ENCODE data around the gene NSUN6. TPM values are rescaled to one million over a fixed set of nuclear protein-coding genes. Genes with fewer than 3 reads are reported as not detected.
A peak's percentile ranks its signal among the peaks of the same experiment; 100 is the strongest.

The NSUN6 gene
- total and polyA plus RNA-seq, 4 donors, result 16.3 to 47.6 (median 25.0) TPM

- Histone ChIP-seq H3K27ac (ENCODE audit: low read depth in 1 of 2, low read length in 2 of 2) (peak overlapping the region; percentile 99 to 100), H3K9ac (ENCODE audit: low read depth in 1 of 2, low read length in 2 of 2) (peak overlapping the region; percentile 91 to 99), H3K36me3 (ENCODE audit: control insufficient read depth in 4 of 4, insufficient read depth in 3 of 4, low read depth in 1 of 4, low read length in 3 of 4) (no peaks in the 10 kb centered on the region), H3K4me1 (ENCODE audit: control insufficient read depth in 4 of 4, insufficient read depth in 4 of 4, low read length in 3 of 4) (peaks cover 13 to 31% (median 16%) of the 10 kb centered on the region in 4 donors), H3K9me3 (ENCODE audit: control insufficient read depth in 4 of 4, low read length in 3 of 4) (no peaks in the 10 kb centered on the region), H3K27me3 (ENCODE audit: control insufficient read depth in 4 of 4, insufficient read depth in 4 of 4, low read length in 3 of 4) (no peaks in the 10 kb centered on the region), H3K4me3 (ENCODE audit: low read depth in 1 of 3, low read length in 3 of 3) (peak overlapping the region; percentile 83 to 99 (median 89))
- no peak for DNase-seq (ENCODE audit: low spot score)
- WGBS, result under 1% methylated on average over 23 of the region's 23 CpGs
- TF ChIP-seq FOXA1 (IDR thresholded peaks at IDR 0.05), result no peak
- TF ChIP-seq GABPA (IDR thresholded peaks at IDR 0.05 in 1 of 2, conservative IDR thresholded peaks at IDR 0.05 in 1 of 2), result peak in 1 of 2 donors; percentile 17
- no peak for TF ChIP-seq EGR1 (IDR thresholded peaks at IDR 0.05; ENCODE audit: low read depth in 2 of 2)
- peak; percentile 58 to 69 for TF ChIP-seq HNF4A (conservative IDR thresholded peaks at IDR 0.05)
- TF ChIP-seq HNF4G (IDR thresholded peaks at IDR 0.05), result peak; percentile 24
Measured at GRCh38 chr10:18659819-18660535, 8.6 kb upstream of the NSUN6 start.

GRCh38 chr10:18659125-18659818, 7.9 kb upstream of the NSUN6 start, which contains the start of gene ARL5B:
ARL5B (plus strand) TSS chr10:18659431; CDS start chr10:18659638, 207 bp downstream.
- H3K27me3 ChIP-seq (ENCODE audit: control insufficient read depth in 4 of 4, insufficient read depth in 4 of 4, low read length in 3 of 4), result no peaks in the 10 kb centered on the region
- TF ChIP-seq REST (IDR thresholded peaks at IDR 0.05), result peak; percentile 93
- peak; percentile 52 for TF ChIP-seq FOXA1 (IDR thresholded peaks at IDR 0.05)
- no peak for TF ChIP-seq TAF1 (conservative IDR thresholded peaks at IDR 0.05)
- TF ChIP-seq HNF4A (conservative IDR thresholded peaks at IDR 0.05), result peak; percentile 20 to 58
- peak; percentile 92 for TF ChIP-seq MAX (IDR thresholded peaks at IDR 0.05)
- no peak for TF ChIP-seq JUND (IDR thresholded peaks at IDR 0.05)
- TF ChIP-seq ZBTB33 (IDR thresholded peaks at IDR 0.05), result peak; percentile 88
- TF ChIP-seq ATF3 (IDR thresholded peaks at IDR 0.05), result no peak
- TF ChIP-seq RXRA (IDR thresholded peaks at IDR 0.05), result peak; percentile 60 to 73
- no peak for TF ChIP-seq CTCF (IDR thresholded peaks at IDR 0.05; ENCODE audit: low read depth, low read length, missing input control)
- TF ChIP-seq FOXA2 (IDR thresholded peaks at IDR 0.05), result peak; percentile 28
- peak; percentile 78 for TF ChIP-seq SP1 (IDR thresholded peaks at IDR 0.05)
- TF ChIP-seq NR2F2 (IDR thresholded peaks at IDR 0.05), result no peak
- TF ChIP-seq RAD21 (IDR thresholded peaks at IDR 0.05), result peak; percentile 42 to 46
- TF ChIP-seq HNF4G (IDR thresholded peaks at IDR 0.05), result no peak
- TF ChIP-seq YY1 (IDR thresholded peaks at IDR 0.05), result peak; percentile 81
- TF ChIP-seq GABPA (IDR thresholded peaks at IDR 0.05 in 1 of 2, conservative IDR thresholded peaks at IDR 0.05 in 1 of 2), result peak; percentile 86 to 94
- TF ChIP-seq EGR1 (IDR thresholded peaks at IDR 0.05; ENCODE audit: low read depth in 2 of 2), result peak in 1 of 2 donors; percentile 91
- peak within 1 kb of the TSS; percentile 99 to 100 for H3K27ac ChIP-seq (ENCODE audit: low read depth in 1 of 2, low read length in 2 of 2)
- peak within 1 kb of the TSS; percentile 83 to 99 (median 89) for H3K4me3 ChIP-seq (ENCODE audit: low read depth in 1 of 3, low read length in 3 of 3)
- H3K9ac ChIP-seq (ENCODE audit: low read depth in 1 of 2, low read length in 2 of 2), result peak within 1 kb of the TSS; percentile 99 to 100
- H3K4me1 ChIP-seq (ENCODE audit: control insufficient read depth in 4 of 4, insufficient read depth in 4 of 4, low read length in 3 of 4), result peaks cover 9 to 28% (median 14%) of the 10 kb centered on the region in 4 donors
- under 1% methylated on average over 72 of the region's 72 CpGs for WGBS
- peak; percentile 96 for DNase-seq (ENCODE audit: low spot score)
- no peaks in the 10 kb centered on the region for H3K9me3 ChIP-seq (ENCODE audit: control insufficient read depth in 4 of 4, low read length in 3 of 4)
- peaks cover 0 to 2% (median 0%) of the 10 kb centered on the region in 4 donors for H3K36me3 ChIP-seq (ENCODE audit: control insufficient read depth in 4 of 4, insufficient read depth in 3 of 4, low read depth in 1 of 4, low read length in 3 of 4)
